Cerebellar nuclear complex (tissue), 1 donor: ENCODE data around the gene TRIP6.

Experiments
- DNase-seq, 2 experiments: peaks; one replicate each; lab custom pipeline; 2025; lab: John Stamatoyannopoulos, UW

TRIP6 gene

GRCh38 chr7:100874577-100875355 is 7.6 kb downstream of the TRIP6 start, which contains the start of gene SRRT:
TSS of gene SRRT (plus strand) at chr7:100875103. CDS start at chr7:100875591, 488 bp downstream.
- DNase-seq = peak; percentile 82 to 92

GRCh38 chr7:100875356-100875751 is 8.2 kb downstream of the TRIP6 start:
- no peak for DNase-seq

GRCh38 chr7:100878013-100878412 is 10.8 kb downstream of the TRIP6 start:
- DNase-seq = no peak

GRCh38 chr7:100878685-100879084 is 11.5 kb downstream of the TRIP6 start:
- no peak for DNase-seq

GRCh38 chr7:100879685-100880261 is 12.6 kb downstream of the TRIP6 start:
- no peak for DNase-seq

- DNase-seq = no peak
Observed at GRCh38 chr7:100880645-100881044, 13.5 kb downstream of the TRIP6 start.

GRCh38 chr7:100881136-100881535 is 13.9 kb downstream of the TRIP6 start:
- no peak for DNase-seq

GRCh38 chr7:100882201-100882600 is 15.0 kb downstream of the TRIP6 start:
- DNase-seq = no peak

- no peak for DNase-seq
Observed at GRCh38 chr7:100882785-100883526, 15.8 kb downstream of the TRIP6 start.

- DNase-seq = no peak
Observed at GRCh38 chr7:100884736-100885439, 17.7 kb downstream of the TRIP6 start.

GRCh38 chr7:100885440-100886141 is 18.4 kb downstream of the TRIP6 start:
- DNase-seq = no peak

GRCh38 chr7:100886142-100886935 is 19.2 kb downstream of the TRIP6 start:
- DNase-seq = no peak

- no peak for DNase-seq
Observed at GRCh38 chr7:100886936-100887515, 19.8 kb downstream of the TRIP6 start.

GRCh38 chr7:100887516-100888290 is 20.5 kb downstream of the TRIP6 start:
- DNase-seq = no peak

- DNase-seq = no peak
Observed at GRCh38 chr7:100888291-100888987, 21.3 kb downstream of the TRIP6 start.

- no peak for DNase-seq
Observed at GRCh38 chr7:100888988-100889750, 22.0 kb downstream of the TRIP6 start, which contains the start of gene UFSP1. TSS of gene UFSP1 (minus strand) at chr7:100889715. CDS start at chr7:100889271, 444 bp downstream.

- DNase-seq = no peak
Observed at GRCh38 chr7:100890653-100891567, 23.7 kb downstream of the TRIP6 start.
